Measurements from ENCODE around the gene RRAD.

The RRAD gene

GRCh38 chr16:66944054-66944441 is 18.7 kb upstream of the RRAD start:
- DNase-seq (ENCODE audit: low read depth), result no peak
- no peak for TF ChIP-seq CTCF (IDR thresholded peaks at IDR 0.05; ENCODE audit: low read depth, low read length, missing control alignments)
- no peak overlapping the region for H3K4me3 ChIP-seq (ENCODE audit: low read depth, low read length)

- H3K4me3 ChIP-seq (ENCODE audit: low read depth, low read length), result no peak overlapping the region
- TF ChIP-seq CTCF (IDR thresholded peaks at IDR 0.05; ENCODE audit: low read depth, low read length, missing control alignments), result no peak
- DNase-seq (ENCODE audit: low read depth), result no peak
These were observed 18.2 kb upstream of the RRAD start for GRCh38 chr16:66943426-66944053.

DNA sequence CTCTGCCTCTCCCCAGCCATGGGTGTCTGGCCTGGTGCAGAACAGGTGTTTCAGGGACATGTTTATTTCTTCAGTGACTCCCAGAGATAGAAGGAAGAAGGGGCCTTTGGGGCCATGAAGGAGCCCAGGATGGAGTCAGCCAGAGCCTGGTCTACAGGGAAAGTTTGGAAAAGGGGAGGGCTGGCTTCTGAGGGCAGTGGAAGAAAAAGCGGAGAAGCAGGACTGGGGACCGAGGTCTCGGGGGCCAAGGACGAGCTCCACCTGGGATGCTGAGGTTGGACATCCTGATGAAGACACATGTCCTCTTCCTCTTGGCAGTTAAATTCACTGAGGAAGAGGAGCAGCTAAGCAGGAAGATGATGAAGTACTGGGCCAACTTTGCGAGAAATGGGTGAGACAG is 17.6 kb upstream of the RRAD start:
- no peak for DNase-seq (ENCODE audit: low read depth)
- TF ChIP-seq CTCF (IDR thresholded peaks at IDR 0.05; ENCODE audit: low read depth, low read length, missing control alignments), result no peak
- H3K4me3 ChIP-seq (ENCODE audit: low read depth, low read length), result no peak overlapping the region

GRCh38 chr16:66940236-66940635 is 14.9 kb upstream of the RRAD start:
- TF ChIP-seq CTCF (IDR thresholded peaks at IDR 0.05; ENCODE audit: low read depth, low read length, missing control alignments), result no peak
- no peak overlapping the region for H3K4me3 ChIP-seq (ENCODE audit: low read depth, low read length)
- DNase-seq (ENCODE audit: low read depth), result no peak

GRCh38 chr16:66939366-66939765 is 14.0 kb upstream of the RRAD start:
- no peak for TF ChIP-seq CTCF (IDR thresholded peaks at IDR 0.05; ENCODE audit: low read depth, low read length, missing control alignments)
- DNase-seq (ENCODE audit: low read depth), result no peak
- no peak overlapping the region for H3K4me3 ChIP-seq (ENCODE audit: low read depth, low read length)

- no peak overlapping the region for H3K4me3 ChIP-seq (ENCODE audit: low read depth, low read length)
- TF ChIP-seq CTCF (IDR thresholded peaks at IDR 0.05; ENCODE audit: low read depth, low read length, missing control alignments), result no peak
These were observed 12.5 kb upstream of the RRAD start for GRCh38 chr16:66937725-66938337.

More at GRCh38 chr16:66937725-66938337, 12.5 kb upstream of the RRAD start:
- no peak for DNase-seq (ENCODE audit: low read depth)

All from GM12864 (cell line).